GM03348 (cell line): ENCODE measurements around the gene ARHGAP24.
"Not testable (repeated sequence)": the region's sequence is repeated elsewhere in the genome, so short reads cannot be mapped to it uniquely, and the experiment has no call there.

Experiments
- DNase-seq: peaks from one replicate; pipeline ENCODE4 v3.0.0; 2012; ENCODE audit warnings: low spot score

ARHGAP24 gene

DNA sequence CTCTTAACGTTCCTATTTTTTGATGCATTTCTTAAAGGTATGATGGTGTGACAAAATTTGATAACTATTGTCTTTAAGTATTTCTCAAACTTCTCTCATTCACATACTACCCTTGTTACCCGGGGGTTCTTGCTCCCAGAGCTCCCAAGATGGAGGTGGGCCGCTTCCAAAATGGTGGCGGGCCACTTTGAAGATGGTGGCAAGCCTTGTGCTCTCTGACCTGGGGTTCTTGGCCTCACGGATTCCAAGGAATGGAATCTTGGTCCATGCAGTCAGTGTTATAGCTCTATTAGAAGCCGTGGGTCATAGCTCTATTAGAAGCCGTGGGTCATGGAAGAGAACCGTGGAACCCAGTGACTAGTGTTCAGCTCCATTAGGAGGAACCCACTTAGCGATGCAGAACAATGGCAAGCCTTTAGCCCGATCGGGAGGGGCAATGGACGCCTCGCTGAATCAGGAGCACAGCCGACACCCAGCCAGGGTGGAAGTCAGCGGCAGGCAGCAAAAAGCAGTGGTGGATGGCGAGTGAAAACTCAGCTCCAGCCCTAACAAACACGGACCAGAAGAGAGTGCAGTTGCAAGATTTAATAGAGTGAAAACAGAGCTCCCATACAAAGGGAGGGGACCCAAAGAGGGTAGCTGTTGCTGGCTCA lies 481.5 kb downstream of the ARHGAP24 start:
- DNase-seq = no peak

DNA sequence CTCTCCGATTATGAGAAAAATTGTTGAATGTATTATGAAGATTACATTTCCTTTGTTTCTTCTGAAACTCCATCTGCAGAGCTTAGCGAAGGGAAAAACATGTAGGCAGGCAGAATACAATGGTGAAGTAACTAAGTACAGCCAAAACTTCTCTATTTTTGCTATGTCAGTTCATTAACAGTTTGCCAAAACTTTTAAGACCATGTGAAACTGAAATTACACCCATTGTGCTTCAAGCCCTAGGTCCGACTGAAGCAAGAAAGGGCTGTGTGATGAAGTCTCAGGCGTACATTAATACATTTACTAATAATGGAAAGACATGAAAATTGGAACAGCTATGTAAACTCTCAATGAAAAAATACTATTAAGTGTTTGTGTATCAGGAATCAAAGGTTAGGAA lies 486.9 kb downstream of the ARHGAP24 start:
- DNase-seq = no peak

- DNase-seq = no peak
Measured at GRCh38 chr4:85963231-85963630, 488.3 kb downstream of the ARHGAP24 start.

DNA sequence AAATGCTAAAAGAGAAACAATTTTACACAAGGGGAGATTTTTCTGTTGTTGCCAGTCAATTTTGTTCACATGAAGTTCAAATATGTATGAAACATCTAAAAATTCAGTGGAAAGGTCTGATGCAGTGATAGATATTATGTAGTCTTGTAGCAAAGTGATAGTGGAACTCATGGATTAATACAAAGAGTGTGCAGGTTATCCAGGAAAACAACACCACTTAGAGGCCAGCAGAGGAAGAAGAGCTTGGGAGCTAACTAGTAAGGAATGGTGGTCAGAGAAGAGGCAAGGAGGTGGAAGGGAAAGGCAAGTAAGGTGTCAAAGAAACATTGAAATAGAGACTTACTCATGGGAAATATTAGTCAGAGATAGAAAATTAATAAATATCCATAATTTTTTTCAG lies 489.3 kb downstream of the ARHGAP24 start:
- DNase-seq = no peak

- not testable (repeated sequence) for DNase-seq
Measured at GRCh38 chr4:85965017-85965416, 490.1 kb downstream of the ARHGAP24 start.

GRCh38 chr4:85965529-85965928 lies 490.6 kb downstream of the ARHGAP24 start:
- DNase-seq = no peak

DNA sequence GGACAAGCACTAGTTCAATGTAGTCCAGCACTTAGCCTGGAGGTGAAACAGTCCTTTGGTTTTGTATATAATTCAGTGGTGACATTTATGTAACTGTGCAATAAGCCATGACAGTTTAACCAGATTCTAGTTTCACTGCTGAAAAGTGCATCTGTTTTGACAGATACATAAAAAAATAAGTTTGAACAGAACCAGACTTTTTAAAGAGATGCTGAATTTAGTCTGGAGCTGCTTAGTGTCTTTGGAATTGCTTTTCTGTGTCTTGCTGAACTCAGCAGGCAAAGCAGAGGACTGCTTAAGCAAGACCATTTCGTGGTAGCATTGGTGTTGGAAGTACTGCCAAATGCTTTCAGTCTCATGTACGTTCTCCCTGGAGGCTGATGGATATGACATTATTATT lies 491.4 kb downstream of the ARHGAP24 start:
- no peak for DNase-seq

DNA sequence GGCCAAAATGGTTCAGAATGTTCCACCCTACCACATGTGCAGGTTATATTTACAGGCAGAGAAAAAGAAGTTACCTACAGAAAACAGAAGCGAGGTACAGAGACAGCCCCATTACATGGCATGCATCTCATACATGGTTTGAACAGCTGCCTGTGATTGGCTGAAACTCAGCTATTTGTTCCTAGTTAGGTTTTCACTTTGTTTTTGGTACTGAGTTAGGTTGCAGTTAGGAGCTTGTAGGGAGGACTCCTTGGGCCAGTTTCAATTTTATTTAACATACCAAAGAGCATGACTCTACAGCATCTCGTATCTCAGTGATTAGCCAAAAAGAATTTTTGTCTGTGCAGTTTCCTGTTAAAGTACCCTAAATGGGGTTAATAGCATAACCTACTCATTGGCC lies 492.9 kb downstream of the ARHGAP24 start:
- peak; percentile 25 for DNase-seq

DNA sequence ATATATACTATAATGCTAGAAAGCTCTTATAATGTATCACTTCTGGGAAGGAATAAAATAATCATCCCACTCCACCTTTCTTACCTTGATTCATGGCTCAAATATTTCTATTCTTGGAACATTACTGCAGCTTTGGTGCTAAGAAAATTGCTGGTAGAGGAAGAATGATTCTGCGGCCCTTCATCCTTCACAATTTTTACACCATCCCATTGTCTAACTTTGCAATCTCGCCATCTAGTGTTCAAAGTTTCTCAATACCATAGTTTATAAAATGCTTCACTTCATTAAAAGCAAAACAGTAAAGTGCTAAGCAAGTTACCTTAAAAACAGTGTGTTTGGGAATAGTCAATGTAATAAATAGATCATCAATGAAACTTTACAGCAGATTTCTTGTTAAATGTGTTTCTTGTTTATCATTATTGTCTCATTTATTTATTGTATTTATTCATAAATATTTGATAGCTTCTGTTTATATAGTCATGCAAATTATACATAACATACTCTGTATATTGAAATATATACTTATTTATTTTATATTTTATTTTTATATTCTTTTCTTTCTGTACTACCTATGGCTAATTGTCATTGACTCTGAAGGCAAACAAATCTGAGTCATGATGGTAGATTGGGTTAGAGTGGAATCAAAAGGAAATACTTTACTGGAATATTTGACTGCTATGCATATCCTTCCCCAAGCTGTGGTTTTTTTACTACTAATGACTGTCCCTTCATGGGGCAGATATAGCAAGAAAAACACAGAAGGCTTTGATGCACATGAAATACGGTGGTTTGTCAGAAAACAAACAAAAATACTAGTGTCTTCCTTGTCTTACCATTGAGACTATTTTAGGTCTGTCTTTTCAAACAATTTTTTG lies 494.2 kb downstream of the ARHGAP24 start:
- peak; percentile 66 for DNase-seq

GRCh38 chr4:85970535-85970934 lies 495.6 kb downstream of the ARHGAP24 start:
- DNase-seq = no peak

- no peak for DNase-seq
Measured at GRCh38 chr4:85979276-85979675, 504.3 kb downstream of the ARHGAP24 start.

- no peak for DNase-seq
Measured at GRCh38 chr4:85986266-85986665, 511.3 kb downstream of the ARHGAP24 start.

GRCh38 chr4:85993641-85994040 lies 518.7 kb downstream of the ARHGAP24 start:
- no peak for DNase-seq

DNA sequence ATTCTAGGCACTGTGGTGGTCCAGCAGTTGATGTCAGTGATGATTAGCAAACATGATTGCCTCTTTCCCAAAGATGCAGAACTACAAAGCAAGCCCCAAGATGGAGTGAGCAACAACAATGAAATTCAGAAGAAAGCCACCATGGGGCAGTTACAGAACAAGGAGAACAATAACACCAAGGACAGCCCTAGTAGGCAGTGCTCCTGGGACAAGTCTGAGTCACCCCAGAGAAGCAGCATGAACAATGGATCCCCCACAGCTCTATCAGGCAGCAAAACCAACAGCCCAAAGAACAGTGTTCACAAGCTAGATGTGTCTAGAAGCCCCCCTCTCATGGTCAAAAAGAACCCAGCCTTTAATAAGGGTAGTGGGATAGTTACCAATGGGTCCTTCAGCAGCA lies 519.6 kb downstream of the ARHGAP24 start:
- no peak for DNase-seq

GRCh38 chr4:85995361-85995760 lies 520.4 kb downstream of the ARHGAP24 start:
- DNase-seq = no peak

DNA sequence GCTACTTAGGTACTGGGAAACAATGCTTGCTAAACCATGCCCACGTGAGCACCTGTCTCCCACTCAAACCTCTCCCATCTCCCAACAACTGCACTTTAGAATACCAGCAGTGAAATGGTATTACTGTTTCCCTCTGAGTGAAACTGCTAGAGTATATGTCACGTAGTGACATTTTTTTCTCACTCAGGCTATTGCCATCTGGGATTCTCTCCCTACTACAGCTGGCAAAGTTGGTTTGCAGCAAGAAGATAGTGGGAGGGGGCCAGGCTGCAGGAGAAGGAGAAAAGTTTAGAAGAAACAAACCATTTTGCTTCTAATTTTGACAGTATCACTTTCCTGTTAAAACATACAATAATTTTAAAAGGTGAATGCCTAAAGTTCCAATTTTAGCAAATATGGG lies 526.6 kb downstream of the ARHGAP24 start:
- DNase-seq = no peak

GRCh38 chr4:86004030-86004429 lies 529.1 kb downstream of the ARHGAP24 start:
- no peak for DNase-seq

DNA sequence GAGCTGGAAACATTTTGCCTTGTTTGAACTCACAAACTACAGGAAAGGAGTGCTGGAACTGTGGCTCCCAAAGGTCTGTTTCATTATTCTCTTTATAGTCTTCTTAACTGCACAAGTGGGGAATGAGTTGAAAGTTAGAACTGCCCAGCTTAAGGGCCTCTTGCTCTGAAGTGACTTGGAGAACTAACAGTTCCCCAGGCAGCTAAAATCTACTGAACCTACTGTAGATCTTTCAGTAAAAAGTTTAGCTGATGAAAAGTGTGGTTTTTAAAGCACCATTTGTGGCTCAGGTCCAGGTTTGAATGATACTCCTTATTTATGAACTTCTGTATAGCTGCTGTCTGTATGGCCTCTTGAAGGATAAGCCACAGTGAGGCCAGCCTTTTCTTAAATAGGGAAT lies 531.1 kb downstream of the ARHGAP24 start:
- DNase-seq = no peak

DNA sequence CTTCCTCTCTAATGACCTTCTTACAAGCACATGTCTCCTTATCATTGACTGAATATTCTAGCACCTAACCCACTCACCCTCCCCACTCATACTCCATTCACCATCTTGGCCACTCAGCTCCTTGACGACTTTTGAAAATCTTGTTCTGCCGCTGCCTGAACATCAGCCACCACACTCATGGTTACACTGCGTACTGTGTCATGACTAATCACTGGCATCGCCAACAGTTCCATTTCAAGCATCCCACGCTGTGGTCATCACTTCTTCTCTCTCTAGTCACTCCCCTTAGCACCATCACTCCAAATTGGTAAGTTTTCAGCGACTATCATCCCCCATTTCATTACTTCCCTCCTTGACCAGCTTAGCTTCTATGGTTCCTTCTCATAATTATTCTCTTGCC lies 532.1 kb downstream of the ARHGAP24 start:
- DNase-seq = no peak

DNA sequence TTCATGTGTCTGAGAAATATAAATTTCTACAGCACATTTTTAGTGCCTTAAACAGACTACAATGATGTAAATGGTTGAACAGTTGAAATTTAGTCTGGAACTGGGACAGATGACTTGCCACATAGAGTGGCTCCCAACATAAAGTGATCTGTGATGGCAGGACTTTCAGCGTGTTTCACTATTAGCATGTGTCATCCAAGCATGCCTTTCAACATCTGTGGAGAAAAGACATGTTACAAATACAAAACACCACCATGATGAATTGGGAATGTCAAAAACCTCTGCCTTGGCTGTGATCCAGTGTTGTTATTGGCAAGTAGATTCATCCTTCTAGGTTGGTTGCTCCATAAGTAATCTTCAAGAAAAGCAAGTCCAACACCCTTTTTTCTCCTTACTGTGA lies 536.2 kb downstream of the ARHGAP24 start:
- DNase-seq = peak; percentile 77

GRCh38 chr4:86013621-86014020 lies 538.7 kb downstream of the ARHGAP24 start:
- DNase-seq = no peak

DNA sequence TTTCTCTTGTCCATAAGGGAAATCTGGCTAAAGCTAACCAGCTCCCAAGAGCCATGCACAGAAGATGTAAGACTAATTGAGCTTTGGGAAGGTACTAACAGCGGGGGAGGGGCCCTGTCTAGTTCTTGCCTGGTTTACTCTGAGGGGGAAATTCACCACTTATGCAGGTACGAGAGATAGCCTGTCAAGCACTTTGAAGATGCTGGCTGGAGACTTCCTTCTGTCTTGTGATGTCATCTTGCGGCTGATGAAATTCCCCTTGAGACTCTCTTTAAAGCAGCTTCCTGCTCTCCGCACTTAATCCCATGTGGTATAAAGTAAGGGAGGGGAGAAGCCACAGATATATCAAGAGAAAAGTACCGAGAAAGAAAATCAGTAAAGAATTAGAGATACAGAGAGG lies 539.6 kb downstream of the ARHGAP24 start:
- DNase-seq = no peak
